HepG2 (cell line): ENCODE measurements around the gene TMEM98.

Experiments used
- IRX3 ChIP-seq: sonication (generic); formaldehyde crosslinking; IDR thresholded peaks from 2 replicates; pipeline ENCODE4 v1.8.1; 2023; ENCODE audit warnings: mild to moderate bottlenecking, low read depth, missing genetic modification reagents, borderline replicate concordance
- MLX ChIP-seq: IDR thresholded peaks from 2 replicates; pipeline ENCODE4 v1.6.1; 2016
- NFRKB ChIP-seq: fragments of 450-650 bp; IDR thresholded peaks from 2 replicates; pipeline ENCODE4 v1.6.1; 2017
- POLR2A ChIP-seq, 2 experiments: IDR thresholded peaks; 2 replicates each; pipeline ENCODE4 v1.6.1; 2011; ENCODE audit warnings: low read depth in 2 of 2, low read length in 2 of 2, mild to moderate bottlenecking in 1 of 2, moderate library complexity in 1 of 2; ENCODE audit not compliant: insufficient read depth in 1 of 2
- TF ChIP-seq, protein P1 (sequence below): IDR thresholded peaks from 2 replicates; pipeline ENCODE4 v1.6.1; 2012; ENCODE audit warnings: low read length, improper control_type of control experiment

- TF ChIP-seq IRX3 (no peak), MLX (CRISPR knock-in tag) (no peak), POLR2A (IDR thresholded peaks at IDR 0.05; ENCODE audit: insufficient read depth in 1 of 2, low read depth in 2 of 2, low read length in 2 of 2) (no peak), NFRKB (no peak)
- TF ChIP-seq, protein P1, sequence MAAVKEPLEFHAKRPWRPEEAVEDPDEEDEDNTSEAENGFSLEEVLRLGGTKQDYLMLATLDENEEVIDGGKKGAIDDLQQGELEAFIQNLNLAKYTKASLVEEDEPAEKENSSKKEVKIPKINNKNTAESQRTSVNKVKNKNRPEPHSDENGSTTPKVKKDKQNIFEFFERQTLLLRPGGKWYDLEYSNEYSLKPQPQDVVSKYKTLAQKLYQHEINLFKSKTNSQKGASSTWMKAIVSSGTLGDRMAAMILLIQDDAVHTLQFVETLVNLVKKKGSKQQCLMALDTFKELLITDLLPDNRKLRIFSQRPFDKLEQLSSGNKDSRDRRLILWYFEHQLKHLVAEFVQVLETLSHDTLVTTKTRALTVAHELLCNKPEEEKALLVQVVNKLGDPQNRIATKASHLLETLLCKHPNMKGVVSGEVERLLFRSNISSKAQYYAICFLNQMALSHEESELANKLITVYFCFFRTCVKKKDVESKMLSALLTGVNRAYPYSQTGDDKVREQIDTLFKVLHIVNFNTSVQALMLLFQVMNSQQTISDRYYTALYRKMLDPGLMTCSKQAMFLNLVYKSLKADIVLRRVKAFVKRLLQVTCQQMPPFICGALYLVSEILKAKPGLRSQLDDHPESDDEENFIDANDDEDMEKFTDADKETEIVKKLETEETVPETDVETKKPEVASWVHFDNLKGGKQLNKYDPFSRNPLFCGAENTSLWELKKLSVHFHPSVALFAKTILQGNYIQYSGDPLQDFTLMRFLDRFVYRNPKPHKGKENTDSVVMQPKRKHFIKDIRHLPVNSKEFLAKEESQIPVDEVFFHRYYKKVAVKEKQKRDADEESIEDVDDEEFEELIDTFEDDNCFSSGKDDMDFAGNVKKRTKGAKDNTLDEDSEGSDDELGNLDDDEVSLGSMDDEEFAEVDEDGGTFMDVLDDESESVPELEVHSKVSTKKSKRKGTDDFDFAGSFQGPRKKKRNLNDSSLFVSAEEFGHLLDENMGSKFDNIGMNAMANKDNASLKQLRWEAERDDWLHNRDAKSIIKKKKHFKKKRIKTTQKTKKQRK = no peak
Observed at GRCh38 chr17:32940706-32941390, 12.9 kb downstream of the TMEM98 start.
